Nephron progenitor cell (in vitro differentiated cells): Measurements from ENCODE around the gene PNCK.

Source experiments
- DNase-seq: peaks from one replicate; pipeline ENCODE4 v3.0.0; 2021
- H3K27ac Mint-ChIP-seq: 2 replicates; pipeline ENCODE4 v1.8.0; 2021; ENCODE audit warnings: mild to moderate bottlenecking, moderate library complexity, mixed read lengths
- H3K27me3 Mint-ChIP-seq: 2 replicates; pipeline ENCODE4 v1.8.0; 2021; ENCODE audit warnings: mild to moderate bottlenecking, low read depth, mixed read lengths; ENCODE audit not compliant: poor library complexity
- H3K36me3 Mint-ChIP-seq: 2 replicates; pipeline ENCODE4 v1.8.0; 2021; ENCODE audit warnings: low read depth, mixed read lengths
- H3K4me1 Mint-ChIP-seq: 2 replicates; pipeline ENCODE4 v1.8.0; 2021; ENCODE audit warnings: mixed read lengths
- H3K4me3 Mint-ChIP-seq: 2 replicates; pipeline ENCODE4 v1.8.0; 2021; ENCODE audit warnings: mild to moderate bottlenecking, moderate library complexity, mixed read lengths
- H3K9me3 Mint-ChIP-seq: 2 replicates; pipeline ENCODE4 v1.8.0; 2021; ENCODE audit warnings: mild to moderate bottlenecking, moderate library complexity, mixed read lengths
- CTCF ChIP-seq: fragments of 200-600 bp; sonication (generic); IDR thresholded peaks from 2 replicates; pipeline ENCODE4 v1.5.0; 2021; ENCODE audit warnings: antibody characterized with exemption

The PNCK gene

GRCh38 chrX:153639177-153640044, 34.2 kb downstream of the PNCK start:
- H3K4me1 Mint-ChIP-seq = peaks cover 28% of the 10 kb centered on the region
- no peak overlapping the region for H3K4me3 Mint-ChIP-seq
- H3K36me3 Mint-ChIP-seq = no peaks in the 10 kb centered on the region
- no peak for TF ChIP-seq CTCF
- H3K9me3 Mint-ChIP-seq = peaks cover 32% of the 10 kb centered on the region
- DNase-seq = no peak
- H3K27me3 Mint-ChIP-seq = peaks cover 28% of the 10 kb centered on the region
- H3K27ac Mint-ChIP-seq = no peak overlapping the region

- H3K4me3 Mint-ChIP-seq = no peak overlapping the region
- peaks cover 34% of the 10 kb centered on the region for H3K9me3 Mint-ChIP-seq
- peaks cover 30% of the 10 kb centered on the region for H3K4me1 Mint-ChIP-seq
- no peak for TF ChIP-seq CTCF
- no peak overlapping the region for H3K27ac Mint-ChIP-seq
- peaks cover 23% of the 10 kb centered on the region for H3K27me3 Mint-ChIP-seq
- DNase-seq = no peak
- H3K36me3 Mint-ChIP-seq = no peaks in the 10 kb centered on the region
Observed at GRCh38 chrX:153638436-153639176, 35.0 kb downstream of the PNCK start.

- Mint-ChIP-seq H3K4me1 (peaks cover 29% of the 10 kb centered on the region), H3K9me3 (peaks cover 34% of the 10 kb centered on the region), H3K27me3 (peaks cover 18% of the 10 kb centered on the region), H3K27ac (no peak overlapping the region), H3K36me3 (no peaks in the 10 kb centered on the region), H3K4me3 (no peak overlapping the region)
- TF ChIP-seq CTCF = no peak
- DNase-seq = no peak
Observed at GRCh38 chrX:153638041-153638371, 35.6 kb downstream of the PNCK start.

- H3K9me3 Mint-ChIP-seq = peaks cover 34% of the 10 kb centered on the region
- H3K36me3 Mint-ChIP-seq = no peaks in the 10 kb centered on the region
- H3K27me3 Mint-ChIP-seq = peaks cover 14% of the 10 kb centered on the region
- DNase-seq = no peak
- H3K27ac Mint-ChIP-seq = peak overlapping the region; percentile 32
- no peak overlapping the region for H3K4me3 Mint-ChIP-seq
- TF ChIP-seq CTCF = no peak
- peaks cover 25% of the 10 kb centered on the region for H3K4me1 Mint-ChIP-seq
Observed at GRCh38 chrX:153637121-153638040, 36.2 kb downstream of the PNCK start.

- no peak overlapping the region for H3K27ac Mint-ChIP-seq
- peaks cover 19% of the 10 kb centered on the region for H3K27me3 Mint-ChIP-seq
- no peak for TF ChIP-seq CTCF
- H3K36me3 Mint-ChIP-seq = no peaks in the 10 kb centered on the region
- H3K9me3 Mint-ChIP-seq = peaks cover 40% of the 10 kb centered on the region
- peaks cover 24% of the 10 kb centered on the region for H3K4me1 Mint-ChIP-seq
- H3K4me3 Mint-ChIP-seq = no peak overlapping the region
- no peak for DNase-seq
Observed at GRCh38 chrX:153636716-153637115, 36.9 kb downstream of the PNCK start.
